ENCODE measurements around the gene MEF2A. TPM values are rescaled to one million over a fixed set of nuclear protein-coding genes. Genes with fewer than 3 reads are reported as not detected.

The MEF2A gene
- polyA plus RNA-seq, 3 donors: 20.3 to 61.8 (median 33.5) TPM

- peak overlapping the region; percentile 26 to 98 (median 83) for H3K27ac Mint-ChIP-seq
- TF ChIP-seq CTCF (IDR thresholded peaks at IDR 0.05): no peak
- no peaks in the 10 kb centered on the region for H3K27me3 Mint-ChIP-seq (ENCODE audit: low read depth in 3 of 3)
- 89% methylated on average over 1 of the region's 3 CpGs for WGBS (ENCODE audit: insufficient coverage)
- peaks cover 6 to 7% of the 10 kb centered on the region in 2 donors for H3K36me3 Mint-ChIP-seq
- Histone ChIP-seq H3K36me3 (replicated peaks in 1 of 2; ENCODE audit: control insufficient read depth in 1 of 2, insufficient read depth in 2 of 2, low read length in 2 of 2) (no peaks in the 10 kb centered on the region), H3K4me3 (replicated peaks in 1 of 3; ENCODE audit: low read depth in 2 of 3, low read length in 3 of 3) (peak overlapping the region in 1 of 3 experiments; percentile 52), H3K79me2 (ENCODE audit: insufficient read depth, low read length) (peaks cover 97% of the 10 kb centered on the region), H3K9me3 (replicated peaks in 1 of 2; ENCODE audit: control insufficient read depth in 1 of 2, insufficient read depth in 1 of 2, low read length in 2 of 2) (no peaks in the 10 kb centered on the region), H3K27ac (ENCODE audit: low read depth in 1 of 2, low read length in 2 of 2) (peak overlapping the region in 1 of 2 donors; percentile 90), H3K9ac (ENCODE audit: insufficient read depth, low read length, poor library complexity, severe bottlenecking) (no peak overlapping the region), H3K4me2 (replicated peaks; ENCODE audit: extremely low read depth, low read length, poor library complexity, severe bottlenecking) (peak overlapping the region; percentile 68), H3K4me1 (ENCODE audit: control insufficient read depth in 1 of 2, insufficient read depth in 2 of 2, low read length in 2 of 2) (peaks cover 35 to 38% of the 10 kb centered on the region in 2 donors), H3K27me3 (ENCODE audit: control insufficient read depth in 2 of 2, insufficient read depth in 2 of 2, low read length in 2 of 2) (no peaks in the 10 kb centered on the region), H4K20me1 (ENCODE audit: insufficient read depth, low read length) (peaks cover 82% of the 10 kb centered on the region), H2AFZ (ENCODE audit: insufficient read depth, low read depth, low read length, poor library complexity, severe bottlenecking) (no peak overlapping the region)
- no peak for DNase-seq
- H3K4me1 Mint-ChIP-seq: peaks cover 55% of the 10 kb centered on the region
- H3K4me3 Mint-ChIP-seq: no peak overlapping the region
- intact Hi-C loops (cut with micrococcal nuclease): loop anchor here in 1 of 2 donors (10.0 kb wide), 1 partner anchor 109 kb away; no protein-coding TSS in a partner anchor
- H3K9me3 Mint-ChIP-seq: no peaks in the 10 kb centered on the region
Measured at GRCh38 chr15:99613481-99613880, 47.7 kb downstream of the MEF2A start.

GRCh38 chr15:99613887-99614647 lies 48.3 kb downstream of the MEF2A start:
- TF ChIP-seq CTCF (IDR thresholded peaks at IDR 0.05): no peak
- Histone ChIP-seq H2AFZ (ENCODE audit: insufficient read depth, low read depth, low read length, poor library complexity, severe bottlenecking) (no peak overlapping the region), H4K20me1 (ENCODE audit: insufficient read depth, low read length) (peaks cover 82% of the 10 kb centered on the region), H3K79me2 (ENCODE audit: insufficient read depth, low read length) (peaks cover 97% of the 10 kb centered on the region), H3K27ac (ENCODE audit: low read depth in 1 of 2, low read length in 2 of 2) (peak overlapping the region; percentile 71 to 90), H3K4me2 (replicated peaks; ENCODE audit: extremely low read depth, low read length, poor library complexity, severe bottlenecking) (peak overlapping the region; percentile 68), H3K9me3 (replicated peaks in 1 of 2; ENCODE audit: control insufficient read depth in 1 of 2, insufficient read depth in 1 of 2, low read length in 2 of 2) (no peaks in the 10 kb centered on the region), H3K36me3 (replicated peaks in 1 of 2; ENCODE audit: control insufficient read depth in 1 of 2, insufficient read depth in 2 of 2, low read length in 2 of 2) (no peaks in the 10 kb centered on the region), H3K4me1 (ENCODE audit: control insufficient read depth in 1 of 2, insufficient read depth in 2 of 2, low read length in 2 of 2) (peaks cover 38 to 41% of the 10 kb centered on the region in 2 donors), H3K9ac (ENCODE audit: insufficient read depth, low read length, poor library complexity, severe bottlenecking) (peak overlapping the region; percentile 51), H3K27me3 (ENCODE audit: control insufficient read depth in 2 of 2, insufficient read depth in 2 of 2, low read length in 2 of 2) (no peaks in the 10 kb centered on the region), H3K4me3 (replicated peaks in 1 of 3; ENCODE audit: low read depth in 2 of 3, low read length in 3 of 3) (peak overlapping the region in 2 of 3 experiments; percentile 32 to 52)
- H3K4me1 Mint-ChIP-seq: peaks cover 58% of the 10 kb centered on the region
- intact Hi-C loops (cut with micrococcal nuclease): loop anchor here in 1 of 2 donors (10.0 kb wide), 1 partner anchor 109 kb away; no protein-coding TSS in a partner anchor
- no peaks in the 10 kb centered on the region for H3K27me3 Mint-ChIP-seq (ENCODE audit: low read depth in 3 of 3)
- H3K27ac Mint-ChIP-seq: peak overlapping the region; percentile 91 to 98 (median 96)
- DNase-seq: peak; percentile 63 to 87 (median 72)
- whole genome bisulfite sequencing (ENCODE audit: insufficient coverage): no CpG with 5 or more reads among the region's 6 CpGs
- no peaks in the 10 kb centered on the region for H3K9me3 Mint-ChIP-seq
- peak overlapping the region; percentile 52 to 69 for H3K4me3 Mint-ChIP-seq
- H3K36me3 Mint-ChIP-seq: peaks cover 3 to 7% of the 10 kb centered on the region in 2 donors
